ENCODE results near the gene RGS6. TPM values are rescaled to one million over a fixed set of nuclear protein-coding genes. Genes with fewer than 3 reads are reported as not detected.

Gene RGS6
- total RNA-seq, 1 donor from 2014 or later = 0.34 TPM

- no peak overlapping the region for H3K4me3 ChIP-seq (ENCODE audit: insufficient read depth, low read depth, low read length)
- Mint-ChIP-seq H3K9me3 (ENCODE audit: unreplicated experiment) (peaks cover 9% of the 10 kb centered on the region), H3K27ac (ENCODE audit: unreplicated experiment) (no peak overlapping the region), H3K36me3 (ENCODE audit: low read depth, unreplicated experiment) (no peaks in the 10 kb centered on the region), H3K4me1 (ENCODE audit: low read depth, unreplicated experiment) (no peaks in the 10 kb centered on the region), H3K27me3 (ENCODE audit: low read depth, unreplicated experiment) (peaks cover 2% of the 10 kb centered on the region), H3K4me3 (ENCODE audit: unreplicated experiment) (no peak overlapping the region)
- peaks cover 3% of the 10 kb centered on the region for H3K9me3 ChIP-seq (ENCODE audit: insufficient read depth, low read depth, low read length)
- H3K4me1 ChIP-seq (ENCODE audit: insufficient read depth, low read length) = no peaks in the 10 kb centered on the region
- no peak overlapping the region for H2AFZ ChIP-seq (ENCODE audit: low read depth, low read length)
- H4K20me1 ChIP-seq (ENCODE audit: insufficient read depth, low read length) = no peaks in the 10 kb centered on the region
- TF ChIP-seq EZH2 (IDR thresholded peaks at IDR 0.05; ENCODE audit: insufficient read depth, low read length) = no peak
- DNase-seq (ENCODE audit: low read depth) (no peak), FAIRE-seq (no peak)
- H3K4me2 ChIP-seq (ENCODE audit: low read length) = no peak overlapping the region
- H3K9ac ChIP-seq (ENCODE audit: low read length) = no peak overlapping the region
- H3K27ac ChIP-seq (ENCODE audit: low read depth, low read length) = no peak overlapping the region
- H3K79me2 ChIP-seq (ENCODE audit: insufficient read depth, low read length) = no peaks in the 10 kb centered on the region
- no peaks in the 10 kb centered on the region for H3K36me3 ChIP-seq (ENCODE audit: insufficient read depth, low read length)
- H3K27me3 ChIP-seq (ENCODE audit: insufficient read depth, low read length) = no peaks in the 10 kb centered on the region
These were observed 346.1 kb downstream of the RGS6 start for GRCh38 chr14:72278316-72278715.

GRCh38 chr14:72284176-72284575 lies 351.9 kb downstream of the RGS6 start:
- H3K4me3 Mint-ChIP-seq (ENCODE audit: unreplicated experiment) = no peak overlapping the region
- Histone ChIP-seq H3K36me3 (ENCODE audit: insufficient read depth, low read length) (no peaks in the 10 kb centered on the region), H3K4me3 (ENCODE audit: insufficient read depth, low read depth, low read length) (no peak overlapping the region), H3K27ac (ENCODE audit: low read depth, low read length) (no peak overlapping the region), H3K9me3 (ENCODE audit: insufficient read depth, low read depth, low read length) (peaks cover 9% of the 10 kb centered on the region), H3K9ac (ENCODE audit: low read length) (no peak overlapping the region), H2AFZ (ENCODE audit: low read depth, low read length) (no peak overlapping the region), H3K27me3 (ENCODE audit: insufficient read depth, low read length) (no peaks in the 10 kb centered on the region), H3K79me2 (ENCODE audit: insufficient read depth, low read length) (no peaks in the 10 kb centered on the region), H3K4me1 (ENCODE audit: insufficient read depth, low read length) (no peaks in the 10 kb centered on the region), H3K4me2 (ENCODE audit: low read length) (no peak overlapping the region), H4K20me1 (ENCODE audit: insufficient read depth, low read length) (no peaks in the 10 kb centered on the region)
- peaks cover 25% of the 10 kb centered on the region for H3K9me3 Mint-ChIP-seq (ENCODE audit: unreplicated experiment)
- no peak for DNase-seq (ENCODE audit: low read depth)
- TF ChIP-seq EZH2 (IDR thresholded peaks at IDR 0.05; ENCODE audit: insufficient read depth, low read length) (no peak), CTCF (IDR thresholded peaks at IDR 0.05; ENCODE audit: insufficient read depth, low read depth, low read length) (no peak)
- H3K27ac Mint-ChIP-seq (ENCODE audit: unreplicated experiment) = no peak overlapping the region
- H3K4me1 Mint-ChIP-seq (ENCODE audit: low read depth, unreplicated experiment) = no peaks in the 10 kb centered on the region
- no peaks in the 10 kb centered on the region for H3K36me3 Mint-ChIP-seq (ENCODE audit: low read depth, unreplicated experiment)
- FAIRE-seq = no peak
- no peaks in the 10 kb centered on the region for H3K27me3 Mint-ChIP-seq (ENCODE audit: low read depth, unreplicated experiment)

- Mint-ChIP-seq H3K4me3 (ENCODE audit: unreplicated experiment) (no peak overlapping the region), H3K36me3 (ENCODE audit: low read depth, unreplicated experiment) (no peaks in the 10 kb centered on the region), H3K27me3 (ENCODE audit: low read depth, unreplicated experiment) (peaks cover 19% of the 10 kb centered on the region), H3K4me1 (ENCODE audit: low read depth, unreplicated experiment) (no peaks in the 10 kb centered on the region), H3K27ac (ENCODE audit: unreplicated experiment) (no peak overlapping the region), H3K9me3 (ENCODE audit: unreplicated experiment) (peaks cover 10% of the 10 kb centered on the region)
- H3K36me3 ChIP-seq (ENCODE audit: insufficient read depth, low read length) = no peaks in the 10 kb centered on the region
- H3K9ac ChIP-seq (ENCODE audit: low read length) = no peak overlapping the region
- DNase-seq (ENCODE audit: low read depth) (no peak), FAIRE-seq (no peak)
- H3K4me1 ChIP-seq (ENCODE audit: insufficient read depth, low read length) = no peaks in the 10 kb centered on the region
- no peak overlapping the region for H3K4me2 ChIP-seq (ENCODE audit: low read length)
- H3K4me3 ChIP-seq (ENCODE audit: insufficient read depth, low read depth, low read length) = no peak overlapping the region
- no peaks in the 10 kb centered on the region for H3K27me3 ChIP-seq (ENCODE audit: insufficient read depth, low read length)
- H4K20me1 ChIP-seq (ENCODE audit: insufficient read depth, low read length) = no peaks in the 10 kb centered on the region
- no peak overlapping the region for H2AFZ ChIP-seq (ENCODE audit: low read depth, low read length)
- TF ChIP-seq CTCF (IDR thresholded peaks at IDR 0.05; ENCODE audit: insufficient read depth, low read depth, low read length) = no peak
- TF ChIP-seq EZH2 (IDR thresholded peaks at IDR 0.05; ENCODE audit: insufficient read depth, low read length) = no peak
- no peaks in the 10 kb centered on the region for H3K9me3 ChIP-seq (ENCODE audit: insufficient read depth, low read depth, low read length)
- H3K79me2 ChIP-seq (ENCODE audit: insufficient read depth, low read length) = no peaks in the 10 kb centered on the region
- H3K27ac ChIP-seq (ENCODE audit: low read depth, low read length) = no peak overlapping the region
These were observed 358.0 kb downstream of the RGS6 start for GRCh38 chr14:72290241-72290640.

Measured in astrocyte (in vitro differentiated cells and primary cell).